Bone marrow (tissue), 2 donors: ENCODE data around the gene C3orf70.
"Not testable (repeated sequence)": the region's sequence is repeated elsewhere in the genome, so short reads cannot be mapped to it uniquely, and the experiment has no call there.

Experiments used
- DNase-seq, 2 donors: peaks; one replicate each; lab custom pipeline; 2025; lab: John Stamatoyannopoulos, UW

The C3orf70 gene

DNA sequence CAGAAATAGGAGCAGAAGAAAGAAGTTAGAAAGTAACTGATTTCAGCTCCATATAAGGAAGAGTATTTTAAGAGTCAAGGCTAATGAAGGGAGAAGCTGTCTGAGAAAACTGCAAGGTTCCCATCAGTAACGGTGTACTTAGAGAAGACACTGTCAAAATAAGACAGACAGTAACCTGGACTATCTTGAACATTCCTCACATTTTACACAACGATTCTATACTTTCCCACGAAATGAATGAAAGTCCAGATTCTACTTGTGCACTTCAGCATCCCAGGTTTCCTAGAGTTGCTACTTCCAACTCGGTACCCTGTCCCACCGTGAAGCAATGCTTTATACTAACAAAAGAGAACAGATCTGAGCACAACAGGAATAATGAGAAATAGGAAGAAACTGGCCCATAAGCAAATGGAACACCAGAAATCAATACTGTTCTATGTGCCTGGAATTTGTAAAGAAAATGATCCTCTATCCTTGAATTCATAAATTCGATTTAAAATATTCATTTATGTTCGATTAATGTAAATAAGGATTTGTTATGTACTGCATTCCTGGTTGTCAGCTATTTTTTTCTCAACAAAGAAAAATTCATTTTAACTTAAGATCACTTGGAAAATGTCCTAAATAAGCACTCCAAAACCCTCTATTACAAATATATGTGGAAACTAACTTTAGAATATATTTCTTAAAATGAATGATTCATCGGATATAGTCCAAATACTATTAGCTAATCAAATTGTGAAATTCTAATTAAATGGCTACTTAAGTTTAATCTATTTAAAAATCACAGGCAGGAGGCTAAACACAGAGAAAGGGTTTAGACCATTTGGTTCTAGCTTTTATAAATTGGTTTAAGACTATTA, 1.5 kb downstream of the C3orf70 start:
- DNase-seq = no peak

DNA sequence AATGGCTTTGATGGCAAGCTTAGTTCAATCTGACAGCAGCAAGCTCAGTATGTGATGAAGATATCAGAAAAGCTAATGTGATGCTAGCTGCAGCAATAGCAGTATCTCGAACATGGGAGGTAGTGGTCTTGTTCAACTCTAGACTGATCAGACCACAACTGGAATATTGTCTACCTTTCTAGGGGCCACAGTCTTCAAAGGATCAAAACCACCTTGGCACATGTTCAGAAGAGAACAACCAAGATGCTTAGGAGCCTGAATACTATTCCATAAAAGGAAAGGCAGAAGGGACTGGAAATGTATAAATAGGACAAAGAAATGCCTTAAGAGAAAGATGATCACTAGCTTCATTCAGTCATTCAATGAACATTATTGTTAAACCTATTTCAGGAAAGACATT, 2.3 kb downstream of the C3orf70 start:
- DNase-seq = no peak

DNA sequence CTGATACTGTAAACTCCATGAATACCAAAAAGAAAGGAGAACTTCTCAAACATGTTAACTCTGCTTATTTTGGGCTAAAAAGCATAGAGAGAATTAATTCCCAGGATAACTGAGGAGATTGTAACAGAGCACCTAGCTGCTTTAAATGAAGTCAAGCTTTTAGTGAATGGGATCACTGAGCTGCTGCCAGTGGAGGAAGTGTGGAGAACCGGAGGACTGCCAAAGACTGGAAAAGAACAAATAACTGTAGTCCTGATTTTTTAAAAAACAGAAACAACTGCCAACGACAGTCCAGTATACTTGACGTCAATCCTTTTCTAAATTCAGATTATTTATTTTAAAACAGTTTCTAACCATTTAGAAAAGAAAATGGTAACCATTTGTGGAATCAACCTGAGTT, 3.3 kb downstream of the C3orf70 start:
- DNase-seq = no peak

DNA sequence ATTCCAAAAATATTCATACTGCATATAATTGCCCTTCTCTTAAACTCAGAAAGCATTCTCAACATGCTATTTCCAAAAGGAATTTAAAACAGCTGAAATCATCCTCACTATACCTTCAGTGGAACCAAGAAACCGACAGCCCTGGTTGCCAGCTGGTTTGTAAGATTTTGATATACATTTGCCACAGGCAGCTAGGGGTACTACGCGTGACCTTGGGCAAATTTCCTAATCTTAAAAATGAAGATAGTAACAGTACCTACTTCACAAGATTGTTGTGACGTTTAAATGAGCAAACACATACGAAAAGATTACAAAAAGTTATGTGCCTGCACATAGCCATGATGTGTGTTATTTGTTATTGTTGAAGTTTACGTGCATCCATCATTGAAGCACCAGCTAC, 7.3 kb downstream of the C3orf70 start:
- DNase-seq = no peak

DNA sequence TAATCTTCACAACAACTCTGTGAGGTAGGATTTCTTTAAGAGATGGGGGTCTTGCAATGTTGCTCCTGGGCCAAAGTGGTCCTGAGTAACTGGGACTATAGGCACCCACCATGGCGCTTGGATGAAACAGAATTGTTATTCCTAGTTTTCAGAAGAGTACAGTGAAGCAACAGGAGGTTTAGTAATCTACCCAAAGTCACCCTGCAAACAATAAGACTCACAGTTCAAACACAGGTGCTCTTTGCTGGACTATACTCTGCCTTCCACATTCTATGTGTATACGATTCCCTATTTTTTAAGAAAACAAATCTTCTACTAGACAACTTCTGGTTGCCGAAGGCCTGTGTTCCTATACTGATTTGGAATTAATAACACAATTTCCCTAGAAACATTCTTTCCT, 8.1 kb downstream of the C3orf70 start:
- DNase-seq = no peak

DNA sequence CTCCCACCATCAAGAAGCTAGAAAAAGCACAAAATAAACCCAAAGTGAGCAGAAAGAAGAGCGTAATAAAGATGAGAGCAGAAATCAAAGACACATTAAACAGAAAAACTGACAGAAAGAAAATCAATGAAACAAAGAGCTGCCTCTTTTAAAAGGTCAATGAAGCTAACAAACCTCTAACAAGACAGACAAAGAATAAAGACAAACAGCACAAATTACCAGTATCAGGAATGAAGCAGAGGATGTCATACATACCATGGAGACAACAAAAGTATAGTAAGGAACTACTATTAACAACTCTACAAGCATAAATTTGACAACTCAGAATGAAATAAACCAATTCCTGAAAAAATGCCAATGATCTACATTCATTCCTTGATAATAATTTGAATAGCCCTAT, 15.0 kb downstream of the C3orf70 start:
- no peak for DNase-seq

DNA sequence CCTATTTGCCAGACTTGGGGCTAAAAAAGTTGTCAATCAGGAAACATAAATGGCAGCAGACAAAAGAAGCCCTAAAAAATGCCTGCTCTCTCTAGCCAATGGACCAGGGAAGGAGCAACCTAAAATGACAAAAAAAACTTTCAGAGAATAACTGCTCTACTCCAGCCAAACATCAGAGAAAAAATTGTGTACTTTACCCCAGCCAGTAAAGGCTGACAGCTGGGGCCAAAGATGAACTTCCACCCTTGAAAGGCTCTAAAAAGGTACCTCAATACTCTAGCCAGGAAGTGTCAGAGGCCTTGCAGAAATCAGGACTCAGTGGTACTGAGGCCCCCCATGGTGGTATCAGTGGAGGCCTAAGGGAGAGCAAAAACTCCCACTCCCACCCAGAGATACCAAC, 18.4 kb downstream of the C3orf70 start:
- no peak for DNase-seq

DNA sequence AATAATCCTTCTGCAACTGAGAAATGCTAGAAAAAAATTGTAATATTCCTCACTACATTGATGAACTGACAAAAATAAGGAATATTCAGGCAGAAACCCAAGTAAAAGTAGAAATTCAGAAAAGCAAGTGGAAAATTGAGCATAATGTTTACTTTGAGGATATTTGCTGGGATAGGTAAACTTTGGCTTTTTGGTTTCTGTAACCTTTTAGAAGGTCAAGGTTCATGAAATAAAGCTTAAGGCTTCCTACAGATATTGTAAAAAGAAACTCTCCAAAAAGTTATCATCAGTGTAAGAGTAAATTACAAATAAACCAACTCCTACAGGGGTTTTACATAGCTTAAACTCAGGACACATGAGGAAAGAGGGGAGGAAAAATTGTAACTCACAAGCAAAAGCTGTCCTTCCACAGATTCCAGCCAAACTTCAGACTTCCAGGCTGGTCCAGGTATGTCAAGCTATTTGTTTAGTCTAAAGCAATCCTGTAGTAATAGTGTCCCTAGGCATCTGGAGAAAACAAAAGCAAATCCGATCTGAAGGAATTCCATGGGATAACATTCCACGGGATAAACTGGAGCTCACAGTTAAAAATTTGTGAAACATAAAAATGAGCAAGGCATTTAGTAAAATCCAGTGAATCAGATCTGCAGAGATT, 21.1 kb downstream of the C3orf70 start:
- DNase-seq = no peak

DNA sequence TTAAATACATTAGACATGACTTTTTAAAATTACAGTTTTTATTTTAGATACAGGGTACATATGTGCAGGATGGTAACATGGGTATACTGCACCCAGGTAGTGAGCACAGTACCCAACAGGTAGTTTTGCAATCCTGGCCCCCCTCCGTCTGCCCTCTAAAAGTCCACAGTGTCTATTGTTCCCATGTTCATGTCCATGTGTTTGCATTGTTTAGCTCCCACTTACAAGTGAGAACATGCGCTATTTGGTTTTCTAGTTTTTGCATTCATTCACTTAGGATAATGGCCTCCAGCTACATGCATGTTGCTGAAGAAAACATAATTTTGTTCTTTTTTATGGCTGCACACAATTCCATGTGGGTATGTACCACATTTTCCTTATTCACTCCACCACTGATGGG, 23.8 kb downstream of the C3orf70 start:
- no peak for DNase-seq

DNA sequence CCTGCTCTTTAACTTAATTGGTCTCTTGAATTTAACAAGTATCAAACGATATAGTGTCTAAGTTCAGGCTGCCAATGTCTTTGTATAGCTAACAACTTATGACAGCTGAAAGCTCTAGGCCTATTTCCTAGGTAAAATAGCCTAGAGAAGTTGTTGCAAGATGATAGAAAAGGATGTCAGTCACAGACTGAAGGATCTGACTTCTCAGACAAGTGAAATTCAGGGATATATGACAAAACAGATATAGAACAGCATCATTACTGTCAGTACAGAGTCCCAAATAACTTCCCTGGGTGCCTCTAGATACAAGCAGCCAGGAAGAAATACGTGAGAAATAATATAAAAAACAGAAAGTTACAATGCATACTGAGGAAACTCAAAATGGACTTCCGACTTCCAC, 26.7 kb downstream of the C3orf70 start:
- no peak for DNase-seq

DNA sequence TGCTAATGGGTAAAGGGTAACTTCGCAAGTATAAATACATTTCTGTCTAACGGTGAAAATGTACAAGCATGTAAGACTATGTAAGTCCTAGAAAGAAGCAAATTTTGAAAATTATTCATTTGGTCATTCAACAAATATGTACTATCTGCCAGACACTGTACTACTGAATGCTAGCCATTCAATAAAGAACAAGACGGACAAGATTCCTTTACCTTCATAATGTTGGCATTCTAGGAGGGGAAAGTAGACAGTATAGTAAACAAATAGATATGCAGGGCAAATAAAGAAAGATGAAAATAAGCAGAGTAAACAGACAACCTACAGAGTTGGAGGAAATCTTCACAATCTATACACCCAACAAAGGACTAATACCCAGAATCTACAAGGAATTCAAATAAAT, 32.7 kb downstream of the C3orf70 start:
- DNase-seq = no peak

DNA sequence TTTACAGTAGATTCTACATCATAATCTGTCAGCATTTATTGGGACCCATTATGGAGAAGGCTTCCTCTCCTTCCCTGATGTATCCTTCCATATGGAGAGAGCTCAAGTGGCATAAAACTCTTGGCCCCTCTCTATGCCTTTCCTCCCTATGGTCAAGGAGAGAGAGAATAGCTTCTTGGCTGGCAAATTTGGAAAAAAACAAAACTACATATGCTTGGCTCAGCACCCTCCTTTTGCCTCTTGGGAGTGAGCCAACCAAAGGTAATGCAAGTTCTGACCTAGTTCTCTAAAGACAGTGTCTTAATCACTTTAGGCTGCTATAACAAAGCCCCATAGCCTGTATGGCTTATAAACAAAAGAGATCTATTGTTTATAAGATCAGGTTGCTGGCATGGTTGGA, 37.5 kb downstream of the C3orf70 start:
- DNase-seq = no peak

DNA sequence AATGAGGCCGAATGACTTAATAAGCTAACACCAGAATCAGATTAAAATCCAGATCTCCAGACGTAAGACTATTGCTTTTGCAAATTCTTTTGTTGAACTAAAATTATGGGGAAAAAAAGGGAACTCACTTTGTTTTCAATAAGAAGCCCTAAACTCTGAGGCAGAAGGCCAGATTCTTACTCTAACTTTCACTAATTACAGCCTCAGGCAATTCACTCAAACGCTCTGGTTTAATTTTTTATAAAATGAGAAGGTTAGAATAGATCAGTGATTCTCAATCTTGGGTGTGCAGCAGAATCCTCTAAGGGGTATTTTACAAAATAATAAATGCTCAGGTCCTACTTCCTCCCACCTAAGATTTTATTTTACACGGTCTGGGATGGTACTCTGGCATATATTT, 38.1 kb downstream of the C3orf70 start:
- no peak for DNase-seq

DNA sequence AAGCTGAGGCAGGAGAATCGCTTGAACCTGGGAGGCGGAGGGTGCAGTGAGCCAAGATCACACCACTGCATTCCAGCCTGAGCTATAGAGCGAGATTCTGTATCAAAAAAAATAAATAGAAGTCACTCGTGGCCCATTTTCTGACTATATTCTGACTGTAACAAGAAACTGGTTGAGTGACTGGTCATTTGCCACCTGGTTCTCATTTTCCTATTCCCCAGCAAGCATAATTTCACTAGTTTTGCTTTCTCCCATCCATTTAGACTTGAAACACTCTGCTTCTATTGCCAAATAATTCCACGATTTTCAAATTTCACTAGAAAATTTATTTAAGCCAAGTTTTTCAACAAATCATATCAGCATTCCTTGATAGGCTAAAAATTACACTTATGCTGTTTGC, 40.7 kb downstream of the C3orf70 start:
- DNase-seq = no peak

DNA sequence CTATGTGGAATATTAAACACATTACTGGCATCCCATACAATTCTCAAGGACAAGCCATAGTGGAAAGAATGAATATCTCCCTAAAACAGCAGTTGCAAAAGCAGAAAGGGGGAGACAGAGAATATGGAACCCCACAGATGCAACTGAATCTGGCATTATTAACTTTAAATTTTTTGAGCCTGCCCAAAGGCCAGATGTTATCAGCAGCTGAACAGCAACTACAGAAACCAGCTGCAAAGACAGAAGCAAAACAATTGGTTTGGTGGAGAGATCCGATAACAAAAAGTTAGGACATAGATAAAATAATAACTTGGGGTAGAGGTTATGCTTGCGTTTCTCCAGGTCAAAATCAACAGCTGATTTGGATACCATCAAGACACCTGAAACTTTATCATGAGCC, 43.8 kb downstream of the C3orf70 start:
- not testable (repeated sequence) for DNase-seq

DNA sequence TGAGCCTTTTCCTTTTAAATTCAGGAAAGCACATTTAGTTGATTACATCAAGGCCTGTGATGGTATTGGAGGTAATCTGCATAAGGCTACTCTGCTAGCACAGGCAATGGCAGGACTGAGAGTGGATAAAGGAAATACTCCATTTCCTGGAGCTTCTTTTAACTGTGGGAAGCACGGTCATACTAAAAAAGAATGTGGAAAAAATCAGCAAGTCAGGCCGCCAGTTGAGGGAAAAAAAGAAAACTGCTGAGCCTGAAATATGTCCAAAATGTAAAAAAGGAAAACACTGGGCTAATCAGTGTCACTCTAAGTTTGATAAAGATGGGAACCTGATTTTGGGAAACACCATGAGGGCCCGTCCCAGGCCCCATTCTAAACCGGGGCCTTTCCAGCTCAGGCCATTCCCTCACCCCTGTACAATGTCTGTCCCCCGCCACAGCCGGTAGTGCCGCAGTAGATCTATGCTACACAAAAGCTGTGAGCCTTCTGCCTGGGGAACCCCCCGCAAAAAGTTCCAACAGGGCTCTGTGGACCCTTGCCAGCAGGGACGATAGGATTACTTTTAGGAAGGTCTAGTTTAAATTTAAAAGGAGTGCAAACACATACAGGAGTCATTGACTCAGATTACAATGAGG, 46.5 kb downstream of the C3orf70 start:
- DNase-seq = not testable (repeated sequence)

DNA sequence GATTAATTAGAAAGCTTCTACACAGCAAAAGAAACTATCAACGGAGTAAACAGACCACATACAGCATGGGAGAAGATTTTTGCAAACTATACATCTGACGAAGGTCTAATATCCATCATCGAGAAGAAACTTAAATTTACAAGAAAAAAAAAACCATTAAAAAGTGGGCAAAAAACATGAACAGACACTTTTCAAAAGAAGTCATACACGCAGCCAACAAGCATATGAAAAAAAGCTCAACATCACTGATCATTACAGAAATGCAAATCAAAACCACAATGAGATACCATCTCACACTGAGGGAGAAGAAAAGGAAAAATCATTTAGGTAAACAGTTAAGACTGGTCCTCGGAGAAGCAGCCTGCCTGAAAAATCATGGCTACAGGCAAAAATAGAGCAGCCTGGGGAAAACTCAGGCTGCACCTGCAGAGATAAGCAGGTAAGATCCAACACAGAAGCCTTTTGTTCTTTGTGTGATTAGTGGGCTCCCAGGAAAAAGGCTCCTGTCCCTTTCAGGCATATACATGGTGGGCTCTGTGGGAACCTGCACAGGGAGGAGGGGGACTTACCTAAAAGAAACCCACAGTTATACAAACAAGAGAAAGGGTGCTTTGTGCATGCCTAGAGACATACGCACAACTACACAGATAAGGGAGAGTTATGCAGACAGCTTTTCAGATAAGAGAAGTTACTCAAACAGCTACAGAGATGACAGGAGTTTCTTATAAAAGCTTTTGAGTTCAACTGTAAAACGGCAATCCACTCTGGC, 49.3 kb downstream of the C3orf70 start:
- no peak for DNase-seq

DNA sequence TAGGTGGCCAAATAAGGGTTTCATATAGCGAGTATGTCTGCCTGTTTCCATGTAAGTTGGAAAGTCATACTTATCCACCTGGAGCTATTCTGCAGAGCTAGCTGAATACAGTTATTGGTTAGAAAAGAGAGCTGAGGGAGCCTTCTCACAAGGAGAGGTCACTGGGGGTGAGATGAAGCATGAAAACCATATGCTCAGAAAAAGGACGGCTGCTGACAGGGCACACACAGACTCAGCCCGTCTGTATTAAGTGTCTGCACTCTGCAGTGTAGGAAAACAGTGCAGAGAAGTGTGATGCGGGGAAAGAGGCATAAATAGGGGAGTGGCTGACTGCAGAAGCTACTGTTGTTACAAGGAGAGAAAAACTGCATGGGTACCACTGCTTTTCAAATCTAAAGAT, 58.2 kb downstream of the C3orf70 start:
- DNase-seq = no peak

DNA sequence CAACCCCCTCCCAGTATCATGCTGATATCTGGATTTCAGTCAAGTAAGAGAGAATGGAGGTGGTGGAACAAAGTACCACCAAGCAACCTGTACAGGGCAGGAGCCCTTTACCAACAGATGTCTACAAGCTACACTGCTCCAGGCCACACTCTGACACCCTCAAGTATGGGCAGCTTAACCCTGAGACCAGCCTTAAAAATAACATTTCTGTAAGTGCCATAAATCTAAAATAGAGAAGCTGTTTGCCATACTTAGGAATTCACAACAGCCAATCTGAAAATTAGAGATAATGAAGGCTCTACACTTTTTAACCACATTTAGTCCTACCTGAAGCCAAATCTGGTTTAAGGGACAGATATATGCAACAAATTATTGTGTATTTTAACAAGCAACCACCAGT, 59.7 kb downstream of the C3orf70 start:
- no peak for DNase-seq

DNA sequence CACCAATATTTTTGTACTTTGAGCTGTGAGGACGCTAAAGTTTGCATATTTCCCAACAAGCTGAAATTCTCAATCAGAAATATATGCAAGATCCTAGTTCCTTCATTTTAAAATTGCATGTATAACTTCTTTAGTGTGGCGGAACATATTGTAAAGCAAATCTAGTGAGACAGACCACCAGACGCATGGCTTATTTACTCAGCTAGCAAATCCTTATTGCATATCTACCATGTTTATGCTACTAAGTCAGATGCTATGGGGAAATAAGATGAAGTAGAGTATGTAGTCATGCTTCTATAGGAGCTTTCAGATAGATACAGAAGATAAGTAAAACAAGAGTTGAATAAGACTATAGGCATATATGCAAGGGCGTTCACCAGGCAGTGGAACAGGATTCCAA, 62.0 kb downstream of the C3orf70 start:
- no peak for DNase-seq

DNA sequence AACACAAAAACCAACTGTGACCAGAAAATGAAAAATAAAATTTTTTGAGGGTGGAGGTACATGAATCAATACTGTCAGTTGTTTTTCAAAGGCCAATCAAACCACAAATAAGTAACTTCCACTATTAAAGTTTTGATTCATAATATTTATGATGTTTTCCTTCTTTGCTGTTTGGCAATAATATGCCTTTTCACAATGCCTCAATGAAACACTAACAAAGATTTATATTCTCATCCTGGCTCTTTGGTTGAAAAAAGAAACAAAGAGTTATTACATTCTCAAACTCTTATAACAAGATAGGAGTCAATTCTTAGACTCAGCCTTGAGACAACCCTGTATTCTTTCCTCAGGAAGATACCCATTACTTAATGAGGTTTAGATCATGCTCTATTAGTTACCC, 63.1 kb downstream of the C3orf70 start:
- no peak for DNase-seq

DNA sequence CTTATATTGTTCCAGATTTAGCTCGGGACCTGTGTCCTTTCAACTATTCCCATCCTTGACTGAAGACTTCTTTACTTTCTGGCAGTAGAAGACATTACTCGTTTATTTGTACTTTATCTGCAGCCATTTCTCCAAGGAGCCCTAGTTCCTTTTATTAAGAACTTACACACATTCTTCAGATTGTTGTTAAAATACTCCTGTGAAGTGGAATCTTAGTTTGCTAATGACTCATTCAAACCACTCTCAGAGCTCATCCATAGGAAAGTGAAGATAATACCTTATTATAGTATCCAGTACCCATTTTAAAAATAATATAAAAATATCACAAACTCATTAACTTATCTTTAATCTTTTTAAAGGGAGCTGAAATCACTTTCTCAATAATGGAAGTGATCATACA, 63.5 kb downstream of the C3orf70 start:
- DNase-seq = no peak

DNA sequence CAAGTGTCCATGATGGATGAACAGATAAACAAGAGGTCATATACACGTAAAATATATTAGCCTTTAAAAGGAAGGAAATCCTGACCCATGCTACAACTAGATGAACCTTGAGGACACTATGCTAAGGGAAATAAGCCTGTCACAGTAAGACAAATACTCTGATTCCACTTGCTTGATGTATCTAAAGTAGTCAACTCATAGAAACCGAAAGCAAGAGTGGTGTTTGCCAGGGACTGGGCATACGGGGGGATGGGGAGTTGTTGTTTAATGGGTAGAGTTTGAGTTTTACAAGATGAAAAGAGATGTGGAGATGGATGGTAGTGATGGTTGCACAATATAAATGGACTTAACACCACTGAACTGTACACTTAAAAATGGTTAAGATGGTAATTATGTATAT, 65.4 kb downstream of the C3orf70 start:
- no peak for DNase-seq
